Measurements from ENCODE around the gene NFATC4.

DNA sequence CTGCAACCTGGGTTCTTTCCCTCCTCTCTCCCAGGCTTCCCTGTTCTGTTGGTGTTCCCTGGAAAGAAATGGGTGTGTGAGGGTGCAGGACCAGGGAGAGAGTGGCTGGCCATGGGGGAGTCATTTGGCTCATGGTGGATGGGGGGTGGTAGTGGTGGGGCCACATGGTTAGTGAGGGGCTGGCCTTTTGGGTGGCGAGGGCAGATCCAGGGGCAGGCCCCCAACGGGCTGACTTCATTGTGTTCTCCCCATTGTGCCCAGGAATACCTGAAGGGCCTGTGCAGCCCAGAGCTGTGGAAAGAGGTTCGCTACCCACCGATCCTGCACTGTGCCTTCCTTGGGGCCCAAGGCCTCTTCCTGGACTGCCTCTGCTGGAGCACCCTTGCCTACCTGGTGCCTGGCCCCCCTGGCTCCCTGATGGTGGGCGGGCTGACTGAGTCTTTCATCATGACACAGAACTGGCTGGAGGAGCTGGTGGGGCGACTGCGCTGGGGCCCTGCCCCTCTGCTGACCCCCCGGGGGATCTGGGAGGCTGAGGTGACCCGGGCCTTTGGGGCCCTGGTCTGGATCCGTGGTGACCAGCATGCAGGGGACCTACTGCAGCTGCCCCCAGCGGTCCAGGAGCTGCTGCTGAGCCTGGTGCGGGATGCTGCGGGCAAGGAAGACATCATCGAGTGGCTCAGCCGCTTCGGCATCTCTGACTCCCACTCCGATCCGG lies 39.8 kb downstream of the NFATC4 start:
- TF ChIP-seq, protein P1, sequence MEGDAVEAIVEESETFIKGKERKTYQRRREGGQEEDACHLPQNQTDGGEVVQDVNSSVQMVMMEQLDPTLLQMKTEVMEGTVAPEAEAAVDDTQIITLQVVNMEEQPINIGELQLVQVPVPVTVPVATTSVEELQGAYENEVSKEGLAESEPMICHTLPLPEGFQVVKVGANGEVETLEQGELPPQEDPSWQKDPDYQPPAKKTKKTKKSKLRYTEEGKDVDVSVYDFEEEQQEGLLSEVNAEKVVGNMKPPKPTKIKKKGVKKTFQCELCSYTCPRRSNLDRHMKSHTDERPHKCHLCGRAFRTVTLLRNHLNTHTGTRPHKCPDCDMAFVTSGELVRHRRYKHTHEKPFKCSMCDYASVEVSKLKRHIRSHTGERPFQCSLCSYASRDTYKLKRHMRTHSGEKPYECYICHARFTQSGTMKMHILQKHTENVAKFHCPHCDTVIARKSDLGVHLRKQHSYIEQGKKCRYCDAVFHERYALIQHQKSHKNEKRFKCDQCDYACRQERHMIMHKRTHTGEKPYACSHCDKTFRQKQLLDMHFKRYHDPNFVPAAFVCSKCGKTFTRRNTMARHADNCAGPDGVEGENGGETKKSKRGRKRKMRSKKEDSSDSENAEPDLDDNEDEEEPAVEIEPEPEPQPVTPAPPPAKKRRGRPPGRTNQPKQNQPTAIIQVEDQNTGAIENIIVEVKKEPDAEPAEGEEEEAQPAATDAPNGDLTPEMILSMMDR (IDR thresholded peaks at IDR 0.05), result no peak
- TF ChIP-seq POLR2AphosphoS5 (IDR thresholded peaks at IDR 0.05) (no peak), POLR2A (IDR thresholded peaks at IDR 0.05) (no peak), EP300 (IDR thresholded peaks at IDR 0.05) (no peak)

Data from sigmoid colon (tissue), 4 donors.